HG03342 (cell line): Measurements from ENCODE around the gene CDHR5.

ENCODE experiments used
- ATAC-seq: cut with Tn5 transposase; IDR thresholded peaks from one replicate; pipeline ENCODE4 v1.9.1; 2021; ENCODE audit warnings: mild to moderate bottlenecking, moderate library complexity; ENCODE audit not compliant: unreplicated experiment

The CDHR5 gene

DNA sequence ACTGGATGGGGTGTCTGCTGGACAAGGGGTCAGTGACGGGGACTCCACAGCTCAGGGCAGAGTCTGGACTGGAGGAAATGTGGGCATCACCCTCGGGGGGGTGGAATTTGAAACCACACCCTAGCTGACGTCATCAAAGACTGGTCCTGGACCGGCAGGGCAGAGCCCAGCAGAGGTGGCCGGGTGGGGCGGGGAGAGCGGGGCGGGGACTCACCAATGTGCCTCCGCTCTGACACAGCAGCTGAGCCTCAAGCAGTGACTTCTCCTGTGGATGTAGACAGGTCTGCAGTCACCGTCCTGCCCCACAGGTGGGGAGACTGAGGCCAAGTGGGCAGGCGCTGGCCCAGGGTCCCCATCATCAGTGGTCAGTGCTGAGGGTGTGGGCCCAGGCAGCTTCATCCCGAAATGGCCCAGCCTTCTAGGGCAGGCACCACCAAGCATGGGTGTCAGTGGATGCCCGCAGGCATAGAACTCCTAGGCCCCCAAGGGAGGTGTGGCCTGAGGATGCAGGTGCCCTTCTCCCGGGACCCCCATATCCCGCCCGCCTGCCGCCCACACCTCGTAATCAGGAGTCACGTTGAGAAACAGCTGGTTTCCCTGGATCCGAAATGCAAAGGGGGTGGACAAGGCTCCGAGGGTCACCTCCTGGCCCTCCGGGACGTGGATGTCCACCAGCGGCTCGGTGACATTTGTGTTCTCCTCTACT lies 603 bp downstream of the CDHR5 start:
- no peak for ATAC-seq

DNA sequence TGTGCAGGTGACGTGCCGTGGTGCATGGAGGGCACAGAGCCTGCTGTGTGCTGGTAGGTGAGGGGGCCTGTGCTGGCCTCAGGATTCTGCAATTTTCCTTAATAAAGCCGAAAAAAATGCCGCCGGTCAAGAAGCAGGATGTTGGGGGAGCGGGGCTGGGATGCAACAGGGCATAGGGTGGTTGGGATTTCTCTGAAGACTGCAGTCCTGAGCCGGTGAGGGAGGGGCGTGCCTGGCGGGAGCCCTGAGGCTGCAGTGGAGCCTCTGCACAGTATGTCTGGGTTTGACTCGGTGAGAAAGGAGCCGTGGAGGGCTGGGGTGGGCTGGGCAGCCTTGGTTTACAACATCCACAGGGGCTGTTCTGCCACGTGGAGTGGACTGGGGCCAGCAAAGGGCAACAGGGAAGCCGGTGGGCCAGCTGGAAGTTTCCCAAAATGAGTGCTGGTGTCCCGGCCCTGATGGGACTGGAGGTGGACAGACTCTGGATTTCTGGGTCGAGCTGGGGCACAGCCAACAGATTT lies 1.3 kb downstream of the CDHR5 start:
- ATAC-seq: no peak

DNA sequence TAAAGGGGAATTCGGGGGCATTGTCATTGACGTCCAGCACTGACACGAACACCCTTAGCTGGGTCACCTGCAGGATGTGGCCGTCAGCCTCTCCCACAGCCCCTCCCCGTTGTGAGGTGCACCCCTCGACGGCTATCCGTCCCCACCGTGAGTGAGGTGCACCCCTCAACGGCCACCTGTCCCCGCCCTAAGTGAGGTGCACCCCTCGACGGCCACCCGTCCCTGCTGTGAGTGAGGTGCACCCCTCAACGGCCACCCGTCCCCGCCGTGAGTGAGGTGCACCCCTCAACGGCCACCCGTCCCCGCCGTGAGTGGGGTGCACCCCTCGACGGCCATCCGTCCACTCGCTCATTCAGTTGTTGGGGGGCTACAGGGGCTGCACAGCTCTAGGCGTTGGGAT lies 2.9 kb downstream of the CDHR5 start:
- no peak for ATAC-seq

DNA sequence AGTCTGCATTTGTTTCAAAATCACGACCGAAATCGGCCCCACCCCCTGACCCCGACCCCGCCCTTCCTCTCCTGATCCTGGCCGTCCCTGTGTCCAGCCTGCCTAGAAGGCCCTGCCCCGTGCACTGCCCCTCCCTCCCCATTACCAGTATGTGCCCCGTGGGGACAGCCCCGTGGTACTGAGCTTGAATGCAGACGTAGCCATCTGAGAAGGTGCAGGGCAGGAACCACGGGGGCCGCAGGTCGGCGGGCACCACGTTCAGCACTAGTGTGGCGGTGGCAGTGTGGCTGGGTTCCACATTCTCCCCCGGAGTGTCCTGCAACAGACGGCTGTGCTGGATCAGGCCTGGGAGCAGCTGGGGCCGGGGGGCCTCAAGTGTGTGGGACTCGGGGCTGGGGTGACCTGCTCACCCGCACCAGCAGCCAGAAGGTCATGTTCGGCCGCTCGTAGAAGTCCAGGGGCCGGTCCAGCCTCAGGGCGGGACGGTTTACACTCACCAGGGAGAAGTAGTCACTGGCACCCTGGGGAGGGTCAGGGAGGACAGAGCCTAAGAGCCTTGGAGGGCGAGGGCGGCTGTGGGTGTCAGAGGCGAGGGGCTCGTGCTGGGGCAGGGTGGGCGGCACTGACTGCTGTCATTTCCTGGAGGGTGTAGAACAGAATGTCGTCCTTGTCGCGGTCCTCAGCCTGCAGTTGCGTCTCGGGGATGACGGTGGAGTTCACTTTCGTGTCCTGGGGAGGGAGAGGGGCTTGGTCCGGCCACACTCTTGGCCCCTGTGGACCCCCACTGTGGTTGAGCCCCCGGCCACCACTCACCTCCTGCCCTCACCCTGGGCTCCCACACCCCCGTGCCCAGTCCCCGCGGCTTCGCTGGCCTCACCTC lies 3.6 kb downstream of the CDHR5 start:
- no peak for ATAC-seq

DNA sequence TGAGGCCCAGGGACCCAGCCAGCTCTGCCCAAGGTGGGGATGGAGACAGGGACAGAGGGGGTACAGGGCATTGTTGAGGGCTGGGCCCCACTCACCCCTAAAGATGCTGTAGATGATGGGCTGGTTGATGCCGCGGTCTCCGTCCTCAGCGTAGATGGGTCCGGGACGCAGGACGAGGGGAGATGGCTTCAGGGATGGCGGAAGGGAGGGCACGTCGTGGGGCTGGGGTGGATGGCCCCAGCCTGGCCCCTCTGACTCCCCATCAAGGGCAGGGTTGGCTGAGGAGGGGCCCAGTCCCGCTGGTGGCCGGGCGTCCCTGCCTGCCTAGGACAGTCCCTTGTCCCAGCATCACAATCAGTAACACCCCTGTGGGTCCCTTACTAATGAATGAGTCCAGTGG lies 4.6 kb downstream of the CDHR5 start:
- no peak for ATAC-seq

DNA sequence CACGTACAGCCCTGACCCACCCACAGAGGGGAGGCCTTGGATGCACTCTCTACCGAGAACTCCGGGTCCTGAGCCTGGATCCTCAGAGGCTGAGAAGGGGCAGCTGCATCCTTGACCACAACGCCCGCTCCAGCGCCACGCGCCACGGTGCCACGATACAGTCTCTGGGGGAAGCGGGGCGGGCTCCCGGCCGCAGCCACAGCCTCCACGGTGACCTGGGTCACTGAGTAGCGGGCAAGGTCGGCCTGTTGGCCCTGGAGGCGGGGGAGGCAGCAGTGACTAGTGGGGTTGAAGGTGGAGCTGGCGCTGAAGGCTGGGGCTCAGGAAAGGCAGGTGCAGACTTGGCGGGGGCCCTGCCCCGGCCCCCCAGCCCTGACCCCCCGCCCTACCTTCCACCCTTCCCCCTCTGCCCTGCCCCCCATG lies 5.1 kb downstream of the CDHR5 start:
- ATAC-seq: no peak

DNA sequence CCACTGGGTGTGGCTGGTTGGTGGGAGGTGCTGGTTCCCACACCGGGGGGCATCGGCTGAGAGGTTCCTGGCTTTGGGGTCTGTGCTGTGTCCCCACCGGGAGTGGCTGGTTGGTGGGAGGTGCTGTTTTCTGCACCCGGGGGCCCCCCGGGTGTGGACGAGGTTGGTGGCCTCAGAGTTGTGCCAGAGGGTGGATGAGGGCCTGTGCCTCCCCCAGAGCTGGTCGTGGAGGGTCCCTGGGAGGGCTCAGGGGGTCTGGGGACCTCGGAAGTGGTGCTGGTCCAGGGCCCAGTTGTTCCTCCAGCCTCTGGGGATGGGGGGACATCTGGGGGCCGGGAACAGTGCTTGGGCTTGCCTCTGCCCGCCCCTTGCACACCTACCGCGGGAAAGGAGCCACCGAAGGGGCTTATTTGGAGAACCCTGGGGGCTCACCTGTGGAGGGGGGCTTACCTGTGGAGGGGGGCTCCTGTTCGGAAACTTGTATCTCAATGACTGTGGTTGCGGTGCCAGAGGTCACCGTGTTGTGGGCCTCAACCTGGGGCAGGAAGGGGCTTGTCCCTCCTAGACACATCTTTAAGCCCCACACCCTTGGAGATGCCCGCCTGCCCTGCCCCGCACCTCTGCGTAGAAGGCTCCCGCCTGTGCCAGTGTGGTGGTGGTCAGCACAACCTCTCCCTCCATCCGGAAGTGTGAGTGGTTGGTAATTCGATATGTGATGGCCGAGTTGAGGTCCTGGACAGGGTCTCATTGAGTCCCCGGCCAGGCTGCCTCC lies 5.7 kb downstream of the CDHR5 start:
- ATAC-seq: no peak

DNA sequence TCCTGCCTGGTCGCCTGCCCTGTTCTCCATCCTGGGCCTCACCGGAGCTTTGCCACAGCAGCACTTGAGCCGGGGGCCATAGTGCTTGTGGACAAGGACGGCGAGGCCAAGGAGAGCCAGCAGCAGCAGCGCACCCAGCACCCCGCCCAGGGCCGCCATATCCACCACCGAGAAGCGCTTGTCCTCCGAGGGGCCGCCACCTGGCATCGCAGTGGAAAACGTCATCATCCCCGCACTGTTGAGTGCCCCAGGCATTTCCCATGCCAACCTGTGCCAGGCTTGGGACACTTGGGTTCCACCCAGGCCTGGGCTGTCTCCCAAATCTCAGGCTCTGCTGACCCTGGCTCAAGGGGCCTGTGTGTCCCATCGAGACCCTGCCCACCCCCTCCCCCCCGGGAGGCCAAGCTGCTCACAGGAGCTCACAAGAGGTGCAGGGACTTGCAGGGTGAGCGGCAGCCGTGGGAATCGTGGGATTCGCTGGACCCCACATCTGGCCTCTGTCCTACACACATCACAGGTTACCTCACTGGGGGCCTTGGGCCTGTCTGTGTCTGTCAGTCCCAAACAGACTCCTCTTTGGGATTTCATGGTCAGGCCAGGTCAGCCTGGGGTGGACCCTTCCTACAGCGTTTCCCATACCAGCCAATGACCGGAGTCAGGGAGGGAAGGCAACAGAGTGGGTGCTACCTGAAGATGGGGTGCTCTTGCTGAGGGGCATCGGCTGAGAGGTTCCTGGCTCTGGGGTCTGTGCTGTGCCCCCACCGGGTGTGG lies 6.7 kb downstream of the CDHR5 start:
- ATAC-seq: no peak

DNA sequence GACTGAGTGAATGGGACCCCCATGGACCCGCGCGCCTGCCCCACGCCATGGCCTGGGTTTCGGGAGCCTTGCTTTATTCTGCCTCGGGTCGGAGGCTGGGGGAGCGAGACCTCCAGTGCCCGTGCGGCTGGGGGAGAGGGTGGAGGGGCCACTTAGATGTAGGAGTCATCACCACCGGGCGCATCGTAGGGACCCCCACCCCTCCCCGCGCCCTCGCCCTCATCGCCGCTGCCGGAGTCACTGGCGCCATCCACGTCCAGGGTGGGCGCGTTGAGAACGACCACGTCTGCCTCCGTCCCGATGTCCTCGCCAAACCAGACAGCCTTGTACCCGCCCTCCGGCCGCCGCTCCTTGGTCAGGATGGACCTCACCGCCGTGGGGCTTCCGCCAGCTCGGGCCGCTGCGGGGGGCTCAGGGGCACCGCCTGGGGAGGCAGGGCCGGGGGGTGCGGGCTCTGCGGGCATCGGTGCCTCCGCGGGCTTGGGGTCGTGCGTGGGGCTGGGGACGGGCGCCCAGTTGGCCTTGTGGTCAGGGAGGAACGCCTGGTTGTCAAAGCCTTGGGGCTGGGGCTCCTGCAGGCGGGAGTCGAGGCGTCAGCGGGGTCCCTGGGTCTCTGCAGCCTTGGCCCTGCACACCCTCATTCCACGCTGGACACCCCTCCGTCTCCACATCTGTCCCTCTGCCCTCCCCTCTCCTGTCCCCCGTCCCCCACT lies 7.4 kb downstream of the CDHR5 start:
- no peak for ATAC-seq

DNA sequence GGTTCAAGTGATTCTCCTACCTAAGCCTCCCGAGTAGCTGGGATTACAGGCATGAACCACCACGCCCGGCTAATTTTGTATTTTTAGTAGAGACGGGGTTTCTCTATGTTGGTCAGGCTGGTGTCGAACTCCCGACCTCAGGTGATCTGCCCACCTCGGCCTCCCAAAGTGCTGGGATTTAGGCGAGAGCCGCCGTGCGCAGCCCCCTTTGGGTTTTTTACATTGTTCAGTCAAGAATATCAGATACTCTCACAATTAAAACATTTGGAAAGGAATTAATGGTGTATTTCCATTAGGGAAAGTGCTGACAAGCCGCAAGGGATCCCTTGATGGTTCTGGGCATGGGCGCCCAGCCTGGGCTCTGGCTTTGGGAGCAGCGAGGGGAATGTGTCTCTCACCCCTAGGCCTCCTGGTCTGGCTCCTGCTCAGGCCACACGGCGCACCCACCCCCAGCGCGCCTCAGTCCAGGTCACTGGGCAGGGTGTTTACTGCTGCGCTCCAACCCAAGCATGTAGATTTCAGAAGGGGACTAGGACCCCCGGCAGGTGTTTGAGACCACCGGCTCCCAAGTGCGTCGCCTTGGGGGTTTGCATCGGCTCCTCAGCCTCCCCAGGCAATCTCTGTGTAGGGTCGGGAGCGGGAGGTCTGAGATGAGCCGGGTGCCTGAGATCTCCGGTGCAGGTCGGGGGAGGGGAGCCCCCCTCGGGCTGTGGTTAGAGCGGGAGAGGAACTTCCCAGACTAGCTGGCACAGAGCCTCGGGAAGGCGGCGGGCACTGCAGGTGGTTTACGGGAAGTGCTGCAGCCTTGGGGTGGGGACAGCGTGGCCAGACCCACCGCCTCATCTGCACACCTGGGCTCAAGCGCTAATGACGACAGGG lies 8.2 kb downstream of the CDHR5 start:
- no peak for ATAC-seq

DNA sequence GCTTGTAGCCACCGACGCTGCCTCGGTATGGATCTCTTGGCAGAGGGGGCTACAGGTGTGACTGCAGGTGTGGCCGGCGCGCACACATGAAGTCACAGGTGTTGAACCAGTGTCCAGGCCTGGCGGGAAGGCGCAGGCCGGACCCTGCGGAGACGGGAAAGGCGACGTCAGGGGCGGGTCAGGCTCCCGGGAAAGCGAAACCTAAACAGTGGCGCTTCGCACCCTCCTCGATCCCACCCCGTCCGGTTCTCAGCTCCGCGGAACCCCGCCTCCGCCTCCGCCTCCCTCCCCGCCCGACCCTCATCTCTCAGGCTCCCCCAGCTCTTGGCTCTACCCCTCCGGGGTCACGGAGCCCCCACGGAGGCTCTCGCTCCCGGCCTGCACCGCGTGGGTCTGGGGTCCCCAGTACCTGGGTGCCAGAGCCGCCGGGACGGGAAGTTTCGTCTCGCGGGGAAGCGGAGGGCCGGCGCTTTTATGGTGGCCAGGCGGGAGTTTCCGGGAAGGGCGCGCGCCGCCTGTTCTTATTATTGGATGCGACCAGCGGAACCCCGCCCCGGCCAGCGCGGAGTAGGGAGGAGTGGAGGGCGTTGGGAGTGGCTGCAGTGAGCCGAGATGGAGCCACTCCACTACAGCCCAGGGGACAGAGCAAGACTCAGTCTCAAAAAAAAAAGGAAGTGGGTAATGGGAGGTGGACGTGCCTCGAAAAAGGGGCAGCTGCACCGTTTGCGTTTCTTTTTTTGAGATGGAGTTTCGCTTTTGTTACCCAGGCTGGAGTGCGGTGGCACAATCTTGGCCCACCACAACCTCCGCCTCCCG lies 9.0 kb downstream of the CDHR5 start, which contains the start of gene IRF7:
TSS of gene IRF7 (minus strand) at position 447 of the 816 bp plus-strand sequence. CDS start 586 bp downstream, outside the sequence.
- peak; percentile 78 for ATAC-seq

DNA sequence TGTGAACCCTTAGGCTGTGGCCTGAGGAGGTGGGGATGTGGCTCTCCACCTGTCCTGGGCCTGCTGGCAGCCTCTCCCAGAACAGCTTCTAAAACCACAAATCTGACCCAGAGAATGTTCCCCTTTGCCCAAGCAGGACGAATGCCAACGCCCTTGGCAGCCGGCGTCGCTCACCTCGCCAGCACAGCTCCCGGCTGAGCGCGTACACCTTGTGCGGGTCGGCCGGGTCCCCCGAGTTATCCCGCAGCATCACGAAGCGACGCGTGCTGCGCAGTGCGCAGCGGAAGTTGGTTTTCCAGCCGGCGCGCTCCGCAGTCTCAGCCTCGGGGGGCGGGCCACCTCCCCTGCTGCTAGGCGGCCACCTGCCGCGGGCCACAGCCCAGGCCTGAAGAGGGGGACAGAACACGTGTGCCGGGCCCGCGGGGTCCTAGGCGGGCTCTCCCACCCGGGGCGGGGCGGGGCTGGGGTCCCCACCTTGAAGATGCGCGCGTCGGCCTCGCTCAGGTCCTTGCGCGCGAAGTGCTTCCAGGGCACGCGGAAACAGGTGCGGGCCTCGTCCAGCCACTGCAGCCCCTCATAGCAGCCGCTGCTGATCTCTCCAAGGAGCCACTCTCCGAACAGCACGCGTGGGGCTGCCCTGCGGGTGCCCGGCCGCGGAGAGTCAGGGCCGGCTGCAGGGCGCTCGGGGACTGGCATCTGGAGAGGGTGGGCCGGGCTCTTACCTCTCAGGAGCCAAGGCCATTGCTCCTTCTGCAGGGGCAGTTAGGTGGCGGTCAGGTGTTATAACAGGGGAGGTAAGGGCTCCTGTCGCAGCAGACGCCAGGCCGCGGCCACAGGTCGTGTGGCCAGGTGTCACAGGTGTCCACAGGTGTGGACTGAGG lies 9.9 kb downstream of the CDHR5 start:
- peak; percentile 1 for ATAC-seq

DNA sequence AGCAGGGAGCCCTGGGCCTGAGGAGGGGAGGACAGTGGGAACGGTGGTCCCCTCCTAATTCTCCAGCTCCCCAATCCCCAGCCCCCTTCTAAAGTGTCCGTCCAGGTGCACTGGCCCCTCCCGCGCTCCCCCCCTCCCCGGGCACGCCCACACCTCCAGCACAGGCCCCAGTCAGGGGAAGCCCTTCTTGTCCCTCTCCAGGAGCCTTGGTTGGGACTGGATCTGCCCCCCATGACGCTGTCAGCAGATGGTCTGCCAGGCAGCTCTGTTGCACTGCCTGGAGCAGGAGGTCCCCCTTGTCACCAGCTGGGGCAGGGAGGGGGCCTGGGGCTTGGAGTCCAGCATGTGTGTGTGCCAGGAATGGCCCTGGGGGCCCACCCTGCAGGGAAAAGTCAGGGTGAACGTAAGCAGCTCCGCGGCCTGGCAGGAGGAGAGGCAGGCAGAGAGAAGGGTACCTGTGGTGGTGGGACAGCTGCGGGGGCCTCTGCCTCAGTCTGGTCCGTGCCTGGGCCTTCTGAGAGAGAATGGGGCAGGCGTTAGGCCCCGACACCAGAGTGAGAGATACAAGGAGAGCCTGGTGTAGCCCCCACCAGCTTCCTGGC lies 10.6 kb downstream of the CDHR5 start:
- ATAC-seq: no peak

DNA sequence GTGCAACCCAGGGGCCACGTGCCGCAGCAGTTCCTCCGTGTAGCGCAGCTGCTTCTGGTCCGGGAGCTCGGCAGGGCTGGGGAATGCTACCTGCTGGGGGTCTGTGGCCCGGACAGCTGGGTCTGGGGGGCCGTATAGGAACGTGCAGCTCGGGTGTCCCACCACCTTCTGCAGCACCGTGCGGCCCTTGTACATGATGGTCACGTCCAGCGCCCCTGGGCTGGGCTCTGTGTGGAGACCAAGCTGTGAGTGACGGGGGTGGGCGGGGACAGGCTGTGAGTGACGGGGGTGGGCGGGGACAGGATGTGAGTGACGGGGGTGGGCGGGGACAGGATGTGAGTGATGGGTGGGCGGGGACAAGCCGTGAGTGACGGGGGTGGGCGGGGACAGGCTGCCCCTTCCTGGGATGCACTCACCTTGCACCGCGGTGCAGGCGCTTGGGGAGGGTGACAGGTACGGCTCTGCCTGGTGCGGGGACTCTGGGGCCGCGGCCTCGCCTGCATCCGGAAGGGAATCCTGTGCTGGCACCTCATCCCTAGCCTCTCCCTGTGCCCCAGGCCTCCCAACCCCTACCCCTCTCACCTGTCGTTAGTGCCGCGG lies 11.3 kb downstream of the CDHR5 start:
- ATAC-seq: no peak

DNA sequence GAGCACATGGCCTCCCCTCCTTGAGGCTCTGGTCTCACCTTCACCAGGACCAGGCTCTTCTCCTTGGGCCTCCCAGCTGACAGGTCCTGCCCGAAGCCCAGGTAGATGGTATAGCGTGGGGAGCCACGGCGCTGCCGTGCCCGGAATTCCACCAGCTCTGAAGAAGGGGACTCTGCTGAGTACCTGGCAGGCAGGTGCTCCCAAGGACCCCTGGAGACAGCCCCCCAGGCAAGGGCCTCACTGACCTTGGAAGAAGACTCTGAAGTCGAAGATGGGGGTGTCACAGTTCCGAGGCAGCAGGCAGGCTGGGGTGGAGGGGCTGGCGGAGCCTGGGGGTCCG lies 11.8 kb downstream of the CDHR5 start:
- ATAC-seq: no peak

DNA sequence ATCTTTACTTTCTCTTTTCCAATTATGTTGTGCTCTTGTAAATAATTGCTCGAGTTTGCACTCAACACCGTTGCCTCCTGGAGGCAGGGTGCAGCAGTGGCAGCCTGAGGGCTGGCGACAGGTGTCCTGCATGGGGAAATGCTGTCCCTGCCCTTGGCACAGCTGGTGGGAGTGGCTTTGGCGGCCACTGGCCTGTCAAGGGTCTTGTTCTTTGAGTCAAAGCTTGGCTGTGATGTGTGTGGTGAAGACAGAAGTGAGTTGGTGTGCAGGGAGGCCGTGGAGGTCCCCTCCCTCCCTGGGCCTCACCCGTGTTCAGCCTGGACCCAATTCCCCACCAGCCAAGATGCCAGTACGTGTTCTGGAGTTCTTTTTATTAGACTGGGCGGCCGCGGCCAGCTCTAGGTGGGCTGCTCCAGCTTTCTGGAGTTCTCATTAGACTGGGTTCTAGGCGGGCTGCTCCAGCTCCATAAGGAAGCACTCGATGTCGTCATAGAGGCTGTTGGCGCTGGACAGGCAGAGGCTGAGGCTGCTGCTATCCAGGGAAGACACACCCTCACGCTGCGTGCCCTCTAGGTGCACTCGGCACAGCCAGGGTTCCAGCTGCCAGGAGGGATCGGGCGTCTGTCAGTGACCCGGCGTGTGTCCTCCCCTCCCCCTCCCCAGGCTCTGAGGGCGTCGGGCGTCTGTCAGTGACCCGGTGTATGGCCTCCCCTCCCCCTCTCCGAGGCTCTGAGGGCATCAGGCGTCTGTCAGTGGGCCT lies 12.4 kb downstream of the CDHR5 start:
- no peak for ATAC-seq
